Bronchial epithelial cell (primary cell): Measurements from ENCODE around the gene ST8SIA3. TPM values are rescaled to one million over a fixed set of nuclear protein-coding genes. Genes with fewer than 3 reads are reported as not detected.
A peak's percentile ranks its signal among the peaks of the same experiment; 100 is the strongest.
"Not testable (repeated sequence)": the region's sequence is repeated elsewhere in the genome, so short reads cannot be mapped to it uniquely, and the experiment has no call there.

Experiments
- DNase-seq: peaks from one replicate; pipeline ENCODE4 v3.0.0-alpha.2; 2010; ENCODE audit warnings: low read depth
- FAIRE-seq: peaks from 2 replicates; lab custom pipeline; 2011; peaks lifted over from hg19 to GRCh38; lab: Jason Lieb, UNC
- H3K27me3 ChIP-seq: 2 replicates; pipeline ENCODE4 v1.5.1; 2011; ENCODE audit warnings: low read length; ENCODE audit not compliant: control insufficient read depth, insufficient read depth
- H3K36me3 ChIP-seq: 2 replicates; pipeline ENCODE4 v1.5.1; 2011; ENCODE audit warnings: low read length; ENCODE audit not compliant: control insufficient read depth, insufficient read depth
- H3K4me3 ChIP-seq: 2 replicates; pipeline ENCODE4 v1.5.1; 2011; ENCODE audit warnings: mild to moderate bottlenecking, low read depth, low read length, control low read depth
- CTCF ChIP-seq: IDR thresholded peaks from 2 replicates; pipeline ENCODE4 v1.5.1; 2011; ENCODE audit warnings: mild to moderate bottlenecking, moderate library complexity, low read length, control low read depth, inconsistent platforms; ENCODE audit not compliant: insufficient read depth, severe bottlenecking
- total RNA-seq: library from RNA; depleted of rRNA; stranded (reverse); fragments of >200 nt; gene quantifications from 2 replicates; pipeline ENCODE4 v1.2.1, GENCODE V29; 2014

ST8SIA3 gene
- total RNA-seq, 1 donor from 2014 or later = not detected

- H3K27me3 ChIP-seq = no peaks in the 10 kb centered on the region
- TF ChIP-seq CTCF = no peak
- H3K36me3 ChIP-seq = no peaks in the 10 kb centered on the region
- FAIRE-seq (no peak), DNase-seq (no peak)
- no peak overlapping the region for H3K4me3 ChIP-seq
Measured at GRCh38 chr18:57372444-57372843, 20.1 kb downstream of the ST8SIA3 start.

DNA sequence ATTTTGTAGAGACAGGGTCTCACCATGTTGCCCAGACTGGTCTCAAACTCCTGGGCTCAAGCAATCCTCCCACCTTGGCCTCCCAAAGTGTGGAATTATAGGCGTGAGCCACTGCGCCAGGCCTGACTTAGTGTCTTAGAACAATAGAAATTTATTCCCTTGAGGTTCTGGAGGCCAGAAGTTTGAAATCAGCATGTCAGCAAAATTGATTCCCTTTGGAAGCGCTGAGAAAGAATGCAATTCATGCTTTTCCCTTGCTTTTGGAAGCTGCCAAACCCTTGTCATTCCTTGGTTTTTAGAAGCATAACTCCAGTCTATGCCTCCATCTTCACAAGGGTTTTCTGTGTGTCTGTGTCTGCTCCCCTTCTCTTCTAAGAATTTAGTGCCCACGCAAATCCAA lies 20.7 kb downstream of the ST8SIA3 start:
- FAIRE-seq (no peak), DNase-seq (no peak)
- no peaks in the 10 kb centered on the region for H3K36me3 ChIP-seq
- no peak for TF ChIP-seq CTCF
- no peaks in the 10 kb centered on the region for H3K27me3 ChIP-seq
- no peak overlapping the region for H3K4me3 ChIP-seq

DNA sequence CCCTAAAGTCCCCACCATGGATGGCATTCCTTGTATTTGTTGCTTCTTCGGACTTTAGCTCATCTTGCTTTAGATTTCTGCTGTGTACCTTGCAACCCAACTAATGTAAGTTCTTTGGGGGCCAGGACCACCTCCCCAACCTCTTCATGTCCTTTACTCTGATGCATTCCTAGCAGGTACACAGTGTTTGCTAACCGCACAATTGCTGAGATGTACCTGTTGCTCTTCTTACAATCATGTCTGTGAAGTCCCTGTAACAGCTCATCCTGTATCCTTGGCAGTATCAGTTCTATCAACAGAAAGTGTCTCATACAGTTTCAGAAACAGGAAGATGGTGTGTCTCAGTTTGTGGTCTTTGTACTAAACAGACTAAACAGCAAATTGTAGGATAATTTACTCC lies 24.1 kb downstream of the ST8SIA3 start:
- TF ChIP-seq CTCF = no peak
- FAIRE-seq = peak; percentile 18
- no peaks in the 10 kb centered on the region for H3K36me3 ChIP-seq
- H3K27me3 ChIP-seq = no peaks in the 10 kb centered on the region
- no peak overlapping the region for H3K4me3 ChIP-seq
- no peak for DNase-seq

GRCh38 chr18:57389271-57389670 lies 36.9 kb downstream of the ST8SIA3 start:
- Histone ChIP-seq H3K36me3 (no peaks in the 10 kb centered on the region), H3K27me3 (no peaks in the 10 kb centered on the region), H3K4me3 (no peak overlapping the region)
- DNase-seq (peak; percentile 32), FAIRE-seq (no peak)
- TF ChIP-seq CTCF = no peak

GRCh38 chr18:57390044-57390443 lies 37.7 kb downstream of the ST8SIA3 start:
- peak; percentile 18 for FAIRE-seq
- Histone ChIP-seq H3K27me3 (no peaks in the 10 kb centered on the region), H3K4me3 (no peak overlapping the region), H3K36me3 (no peaks in the 10 kb centered on the region)
- TF ChIP-seq CTCF = no peak
- DNase-seq = no peak

- not testable (repeated sequence) for H3K4me3 ChIP-seq, H3K36me3 ChIP-seq, H3K27me3 ChIP-seq, DNase-seq, FAIRE-seq
Measured at GRCh38 chr18:57394749-57395148, 42.4 kb downstream of the ST8SIA3 start.

- not testable (repeated sequence) for H3K36me3 ChIP-seq, FAIRE-seq, H3K27me3 ChIP-seq, H3K4me3 ChIP-seq, DNase-seq
Measured at GRCh38 chr18:57396831-57397230, 44.5 kb downstream of the ST8SIA3 start.
